Activated naive CD8-positive, alpha-beta T cell treated with anti-CD3 and anti-CD28 coated beads, Interleukin-2, amount 10 ng/mL, durations not matched to agents 7 days and 5 days (primary cell): ENCODE data around the gene KANSL3. TPM values are rescaled to one million over a fixed set of nuclear protein-coding genes. Genes with fewer than 3 reads are reported as not detected.

Experiments used
- ATAC-seq: fragments of 150-1000 bp; cut with Tn5 transposase; one replicate; pipeline ENCODE4 v1.10.0; 2021; ENCODE audit warnings: low read depth, moderate library complexity
- POLR2A ChIA-PET: fragments of 350-600 bp; sonication (Branson Sonifier 250); formaldehyde crosslinking; loops from one replicate; lab custom pipeline; 2021; ENCODE audit warnings: antibody characterized with exemption; lab: Charles Lee
- DNase-seq: peaks from one replicate; pipeline ENCODE4 v3.0.0; 2021
- H3K27ac Mint-ChIP-seq: one replicate; pipeline ENCODE4 v1.8.0; 2022; ENCODE audit warnings: mild to moderate bottlenecking, mixed read lengths
- H3K27me3 Mint-ChIP-seq: one replicate; pipeline ENCODE4 v1.8.0; 2022; ENCODE audit warnings: mild to moderate bottlenecking, moderate library complexity, mixed read lengths
- H3K36me3 Mint-ChIP-seq: one replicate; pipeline ENCODE4 v1.8.0; 2021; ENCODE audit warnings: mild to moderate bottlenecking, mixed read lengths
- H3K4me1 Mint-ChIP-seq: one replicate; pipeline ENCODE4 v1.8.0; 2021; ENCODE audit warnings: mixed read lengths
- H3K4me3 Mint-ChIP-seq: one replicate; pipeline ENCODE4 v1.8.0; 2022; ENCODE audit warnings: mild to moderate bottlenecking, moderate library complexity, mixed read lengths
- H3K9me3 Mint-ChIP-seq: one replicate; pipeline ENCODE4 v1.8.0; 2021; ENCODE audit warnings: mixed read lengths
- total RNA-seq, 2 experiments: library from RNA; stranded (reverse); gene quantifications; one replicate each; pipeline ENCODE4 v1.2.3, GENCODE V29; 2021

The KANSL3 gene
- total RNA-seq, 2 experiments from 2014 or later = 63.8 to 69.6 TPM

- Mint-ChIP-seq H3K4me3 (no peak within 1 kb of the TSS), H3K4me1 (peaks cover 4% of the 10 kb centered on the region), H3K27me3 (peaks cover 12% of the 10 kb centered on the region), H3K27ac (no peak within 1 kb of the TSS), H3K36me3 (no peaks in the 10 kb centered on the region), H3K9me3 (no peaks in the 10 kb centered on the region)
- no peak for DNase-seq
- no peak for ATAC-seq
- POLR2A ChIA-PET = no interaction called here
Measured at GRCh38 chr2:96642564-96643360, 4.7 kb upstream of the KANSL3 start, which contains the start of gene FER1L5. Gene FER1L5, plus strand, starts transcription at chr2:96642764. Its CDS starts 73 bp downstream, at chr2:96642837.

GRCh38 chr2:96637385-96638143 is 548 bp downstream of the KANSL3 start:
- ATAC-seq (peak; percentile 81), DNase-seq (peak; percentile 83)
- peak overlapping the region; percentile 94 for H3K4me3 Mint-ChIP-seq
- peaks cover 23% of the 10 kb centered on the region for H3K36me3 Mint-ChIP-seq
- H3K27ac Mint-ChIP-seq = peak overlapping the region; percentile 86
- peaks cover 33% of the 10 kb centered on the region for H3K4me1 Mint-ChIP-seq
- H3K9me3 Mint-ChIP-seq = no peaks in the 10 kb centered on the region
- POLR2A ChIA-PET = interaction anchor here (0.8 to 3.0 kb wide), 12 partner anchors 10 to 179 kb away, joined by 3 to 11 read pairs (median 4); partner anchors contain the start of genes CNNM3 and CNNM4
- H3K27me3 Mint-ChIP-seq = peaks cover 9% of the 10 kb centered on the region

DNA sequence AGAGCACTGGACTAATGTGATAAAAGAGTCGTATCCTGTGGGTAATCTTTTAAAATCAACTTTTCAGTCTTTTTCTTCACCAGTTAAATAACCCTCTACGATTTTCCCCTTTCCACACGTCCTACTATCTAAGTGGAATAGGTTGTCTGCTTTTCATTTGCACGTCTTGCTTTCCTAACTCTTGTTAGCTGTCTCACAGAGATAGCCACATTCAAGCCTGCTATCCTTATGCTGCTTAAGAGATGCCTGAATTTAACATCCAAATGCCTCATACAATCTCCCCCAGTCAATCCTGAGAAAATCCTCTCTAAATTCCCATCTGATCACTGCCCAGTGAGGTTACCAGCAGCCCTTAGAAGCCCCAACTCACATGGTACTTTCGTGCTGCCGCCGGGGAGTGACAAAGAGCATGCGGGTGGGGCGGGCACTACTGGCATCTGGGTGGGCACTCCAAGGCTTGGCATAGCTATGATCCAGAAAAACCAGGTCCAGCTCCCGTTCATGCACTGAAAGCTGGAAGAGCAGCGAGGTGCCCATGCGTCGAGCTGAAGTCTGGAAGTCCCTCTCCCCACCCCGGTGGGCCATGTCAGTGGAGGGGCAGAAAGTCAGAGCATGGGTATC is 1.5 kb downstream of the KANSL3 start:
- POLR2A ChIA-PET = interaction anchor here (0.8 to 3.0 kb wide), 12 partner anchors 9 to 180 kb away, joined by 3 to 11 read pairs (median 4); partner anchors contain the start of genes CNNM3 and CNNM4
- Mint-ChIP-seq H3K4me3 (peak overlapping the region; percentile 94), H3K4me1 (peaks cover 35% of the 10 kb centered on the region), H3K27me3 (peaks cover 9% of the 10 kb centered on the region), H3K9me3 (no peaks in the 10 kb centered on the region), H3K27ac (peak overlapping the region; percentile 86), H3K36me3 (peaks cover 27% of the 10 kb centered on the region)
- no peak for DNase-seq
- no peak for ATAC-seq

DNA sequence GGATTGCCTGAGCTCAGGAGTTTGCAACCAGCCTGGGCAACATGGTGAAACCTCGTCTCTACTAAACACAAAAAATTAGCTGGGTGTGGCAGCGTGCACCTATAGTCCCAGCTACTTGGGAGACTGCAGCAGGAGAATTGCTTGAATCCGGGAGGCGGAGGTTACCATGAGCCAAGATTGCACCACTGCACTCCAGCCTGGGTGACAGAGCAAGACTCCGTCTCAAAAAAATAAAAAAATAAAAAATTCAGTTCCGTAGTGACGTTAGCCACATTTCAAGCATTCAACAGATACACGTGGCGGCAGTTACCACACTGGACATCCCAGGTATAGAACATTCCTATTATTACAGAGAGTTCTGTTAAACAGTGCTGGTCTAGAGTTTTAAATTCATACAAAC is 4.5 kb downstream of the KANSL3 start:
- Mint-ChIP-seq H3K36me3 (peaks cover 40% of the 10 kb centered on the region), H3K27ac (no peak overlapping the region), H3K4me1 (peaks cover 36% of the 10 kb centered on the region), H3K4me3 (no peak overlapping the region), H3K9me3 (no peaks in the 10 kb centered on the region), H3K27me3 (no peaks in the 10 kb centered on the region)
- no peak for ATAC-seq
- DNase-seq = no peak
- POLR2A ChIA-PET = no interaction called here

- DNase-seq (no peak), ATAC-seq (no peak)
- peaks cover 31% of the 10 kb centered on the region for H3K4me1 Mint-ChIP-seq
- POLR2A ChIA-PET = no interaction called here
- H3K9me3 Mint-ChIP-seq = no peaks in the 10 kb centered on the region
- no peak overlapping the region for H3K27ac Mint-ChIP-seq
- H3K36me3 Mint-ChIP-seq = peaks cover 47% of the 10 kb centered on the region
- H3K27me3 Mint-ChIP-seq = no peaks in the 10 kb centered on the region
- H3K4me3 Mint-ChIP-seq = no peak overlapping the region
Measured at GRCh38 chr2:96631804-96632435, 6.2 kb downstream of the KANSL3 start.

DNA sequence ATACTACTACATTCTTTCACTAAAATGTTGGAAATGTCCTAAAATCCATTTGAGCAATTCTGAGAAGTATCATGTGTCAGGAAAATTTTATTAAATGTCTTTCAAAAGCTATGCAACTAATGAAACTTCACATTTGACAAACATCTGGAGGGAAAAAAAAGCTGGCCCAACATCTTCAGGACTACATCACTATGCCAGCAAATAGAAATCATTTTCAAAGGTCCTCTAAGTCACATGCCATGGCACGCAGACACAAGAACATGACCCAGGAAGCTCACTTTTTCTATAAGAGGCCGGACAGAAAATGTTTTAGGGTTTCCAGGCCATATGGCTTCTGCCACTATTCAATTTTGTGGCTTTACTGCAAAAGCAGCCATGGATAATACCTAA is 11.6 kb downstream of the KANSL3 start:
- H3K27me3 Mint-ChIP-seq = no peaks in the 10 kb centered on the region
- ATAC-seq (no peak), DNase-seq (no peak)
- no peak overlapping the region for H3K4me3 Mint-ChIP-seq
- H3K36me3 Mint-ChIP-seq = peaks cover 30% of the 10 kb centered on the region
- H3K4me1 Mint-ChIP-seq = peaks cover 11% of the 10 kb centered on the region
- no peaks in the 10 kb centered on the region for H3K9me3 Mint-ChIP-seq
- POLR2A ChIA-PET = interaction anchor here (1.5 kb wide), 1 partner anchor 11 kb away, joined by 6 read pairs; the partner anchor contains the start of gene KANSL3
- H3K27ac Mint-ChIP-seq = no peak overlapping the region

DNA sequence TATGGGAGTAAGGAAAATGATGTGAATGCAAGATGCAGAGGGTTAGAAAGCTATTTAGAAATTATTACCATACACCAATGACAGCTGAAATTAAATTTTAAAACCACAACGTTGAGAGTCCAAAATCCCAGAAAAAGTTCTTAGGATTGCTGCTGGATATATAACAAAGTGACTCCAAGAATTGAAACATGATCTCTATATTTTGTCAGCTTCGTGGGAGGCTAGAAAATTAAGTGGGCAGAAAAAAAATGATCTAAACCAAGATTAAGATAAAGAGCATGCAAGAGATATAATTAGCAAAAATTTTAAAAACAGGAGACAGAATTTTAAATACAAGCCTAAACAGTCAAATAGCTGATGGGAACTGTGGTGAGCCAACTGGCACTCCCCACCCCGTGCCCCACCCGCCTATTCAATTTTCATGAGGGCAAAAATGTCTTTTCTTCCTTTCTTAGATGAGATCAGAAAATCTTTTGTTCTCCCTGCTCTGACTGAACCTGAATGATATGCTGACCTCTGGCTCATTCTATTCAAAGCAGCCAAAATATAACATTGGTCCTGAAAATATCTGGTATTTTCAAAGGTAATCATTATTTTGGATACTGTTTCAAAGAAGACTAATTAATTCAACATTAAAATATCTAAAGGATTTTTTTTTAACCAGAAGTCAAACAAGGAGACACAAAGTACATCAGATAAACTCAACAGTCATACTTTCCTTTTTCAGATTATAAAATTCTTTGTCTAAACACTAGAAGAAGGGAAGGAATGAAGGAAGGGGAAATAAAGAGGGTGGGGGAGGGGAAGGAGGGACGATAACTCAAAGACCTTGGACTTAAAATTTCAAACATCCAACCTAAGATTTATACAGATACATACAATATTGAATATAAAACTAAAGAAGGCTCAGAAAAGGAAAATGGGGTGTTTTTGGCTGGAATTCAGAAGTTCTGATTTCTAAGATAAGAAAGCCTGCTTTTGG is 12.2 kb downstream of the KANSL3 start:
- peaks cover 8% of the 10 kb centered on the region for H3K4me1 Mint-ChIP-seq
- H3K27ac Mint-ChIP-seq = no peak overlapping the region
- DNase-seq (no peak), ATAC-seq (no peak)
- no peak overlapping the region for H3K4me3 Mint-ChIP-seq
- no peaks in the 10 kb centered on the region for H3K27me3 Mint-ChIP-seq
- POLR2A ChIA-PET = no interaction called here
- H3K36me3 Mint-ChIP-seq = peaks cover 24% of the 10 kb centered on the region
- no peaks in the 10 kb centered on the region for H3K9me3 Mint-ChIP-seq

GRCh38 chr2:96623116-96623515 is 15.0 kb downstream of the KANSL3 start:
- DNase-seq = no peak
- Mint-ChIP-seq H3K36me3 (peaks cover 26% of the 10 kb centered on the region), H3K4me1 (peaks cover 11% of the 10 kb centered on the region), H3K4me3 (no peak overlapping the region), H3K27ac (no peak overlapping the region), H3K27me3 (no peaks in the 10 kb centered on the region), H3K9me3 (no peaks in the 10 kb centered on the region)
- POLR2A ChIA-PET = no interaction called here
- ATAC-seq = no peak

DNA sequence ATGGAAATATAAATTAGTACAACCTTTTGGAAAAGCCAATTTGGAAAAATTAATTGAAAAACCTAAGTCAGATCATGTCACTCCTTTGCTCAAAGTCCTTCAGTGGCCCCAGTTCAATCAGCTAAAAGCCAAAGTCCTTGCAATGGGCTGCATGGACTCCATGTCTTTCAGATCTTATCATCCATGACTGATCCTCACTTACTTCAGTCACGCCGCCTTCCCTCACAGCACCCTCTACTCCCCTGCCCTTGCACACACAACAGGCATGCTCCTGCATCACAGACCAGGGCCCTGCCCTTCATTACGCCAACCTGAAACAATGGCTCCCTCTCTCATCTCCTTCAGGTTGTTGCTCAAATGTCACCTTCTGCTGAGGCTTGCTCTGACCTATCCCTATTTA is 15.6 kb downstream of the KANSL3 start:
- Mint-ChIP-seq H3K4me1 (peaks cover 14% of the 10 kb centered on the region), H3K27me3 (no peaks in the 10 kb centered on the region), H3K9me3 (no peaks in the 10 kb centered on the region), H3K36me3 (peaks cover 22% of the 10 kb centered on the region), H3K4me3 (no peak overlapping the region), H3K27ac (no peak overlapping the region)
- DNase-seq = no peak
- POLR2A ChIA-PET = interaction anchor here (0.9 kb wide), 1 partner anchor 15 kb away, joined by 4 read pairs; no protein-coding TSS in a partner anchor
- no peak for ATAC-seq

DNA sequence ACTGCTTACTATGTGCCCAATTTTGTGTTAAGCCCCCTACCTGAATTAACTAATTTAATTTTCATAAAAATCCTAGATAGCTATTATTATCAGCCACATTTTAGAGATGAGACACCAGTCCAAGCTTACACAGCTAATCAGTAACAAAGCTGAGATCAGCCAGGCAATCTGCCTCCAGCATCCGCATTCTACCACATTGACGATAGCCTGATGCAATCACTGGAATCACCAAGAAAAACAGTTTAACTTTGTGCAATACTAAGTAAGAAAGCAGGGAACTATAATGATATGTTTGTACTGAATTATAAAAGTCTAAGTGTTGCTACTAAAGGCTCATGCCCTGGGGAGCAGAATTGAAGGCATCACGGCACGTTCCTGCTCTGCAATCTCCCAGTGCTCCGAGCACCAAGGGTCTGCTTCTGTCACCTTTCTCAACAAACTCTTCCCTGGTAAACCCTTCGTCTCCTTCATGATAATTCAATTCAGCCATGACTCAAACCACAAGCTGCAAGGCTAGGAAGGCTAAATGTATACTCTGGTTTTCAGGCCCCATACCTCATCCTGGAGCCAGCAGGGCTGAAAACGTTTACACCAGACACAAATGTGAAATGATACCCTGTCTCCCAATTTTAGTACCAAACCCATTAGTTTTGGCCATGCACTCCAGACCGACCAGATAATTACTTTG is 19.4 kb downstream of the KANSL3 start:
- Mint-ChIP-seq H3K9me3 (no peaks in the 10 kb centered on the region), H3K27ac (no peak overlapping the region), H3K27me3 (no peaks in the 10 kb centered on the region), H3K36me3 (peaks cover 24% of the 10 kb centered on the region), H3K4me3 (no peak overlapping the region), H3K4me1 (peaks cover 26% of the 10 kb centered on the region)
- no peak for ATAC-seq
- no peak for DNase-seq
- POLR2A ChIA-PET = interaction anchor here (0.5 to 1.0 kb wide), 2 partner anchors 22 to 198 kb away, joined by 3 to 4 read pairs; no protein-coding TSS in a partner anchor

DNA sequence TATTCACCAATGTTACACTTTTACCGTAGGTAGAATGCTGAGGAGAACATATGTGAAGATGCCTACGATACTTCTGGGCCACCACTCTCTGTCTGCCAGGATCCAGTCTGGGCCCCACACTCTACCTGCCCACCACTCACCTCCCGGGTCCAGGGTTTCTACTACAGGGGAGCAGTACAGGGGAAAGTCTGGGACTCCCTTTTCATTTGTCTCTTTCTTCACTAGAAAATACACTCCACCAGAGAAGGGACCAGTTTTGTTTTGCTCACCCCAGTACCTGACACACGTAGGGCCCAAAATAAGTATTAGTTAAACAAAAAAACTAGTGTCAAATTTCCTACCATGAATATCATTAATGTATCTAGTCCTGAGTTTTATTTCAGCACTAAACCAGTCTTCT is 21.1 kb downstream of the KANSL3 start:
- H3K9me3 Mint-ChIP-seq = no peaks in the 10 kb centered on the region
- DNase-seq (no peak), ATAC-seq (no peak)
- H3K36me3 Mint-ChIP-seq = peaks cover 21% of the 10 kb centered on the region
- H3K4me3 Mint-ChIP-seq = no peak overlapping the region
- H3K27me3 Mint-ChIP-seq = no peaks in the 10 kb centered on the region
- peak overlapping the region; percentile 10 for H3K27ac Mint-ChIP-seq
- POLR2A ChIA-PET = interaction anchor here (0.6 to 1.0 kb wide), 5 partner anchors 12 to 241 kb away, joined by 3 to 6 read pairs (median 4); partner anchors contain the start of gene ANKRD39
- peaks cover 24% of the 10 kb centered on the region for H3K4me1 Mint-ChIP-seq
